Measurements from ENCODE around the gene CCDC102B. TPM values are rescaled to one million over a fixed set of nuclear protein-coding genes. Genes with fewer than 3 reads are reported as not detected.

The CCDC102B gene
- total and polyA plus RNA-seq, 2 of the 8 experiments (the other 6 are each of a cell fraction or from before 2014, with no cell fraction given): 0.80 to 1.1 TPM

DNA sequence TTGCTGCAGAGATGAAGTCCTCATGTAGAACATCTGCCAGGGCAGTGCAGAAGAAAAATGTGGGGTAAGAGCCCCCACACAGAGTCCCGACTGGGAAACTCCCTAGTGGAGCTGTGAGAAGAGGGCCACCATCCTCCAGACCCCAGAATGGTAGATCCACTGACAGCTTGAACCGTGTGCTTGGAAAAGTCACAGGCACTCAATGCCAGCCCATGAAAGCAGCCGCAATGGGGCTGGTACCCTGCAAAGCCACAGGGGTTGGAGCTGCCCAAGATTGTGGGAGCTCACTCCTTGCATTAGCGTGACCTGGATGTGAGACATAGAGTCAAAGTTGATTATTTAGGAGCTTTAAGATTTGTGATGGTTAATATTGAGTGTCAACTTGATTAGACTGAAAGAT is 197.8 kb downstream of the CCDC102B start:
- no peak for FAIRE-seq
- 67% methylated on average over 4 of the region's 4 CpGs; no CpG with 5 or more reads in 1 of the 2 experiments for WGBS, 2 experiments (ENCODE audit: extremely low coverage in 1 of 2, insufficient coverage in 1 of 2, insufficient read length in 1 of 2, insufficient replicate concordance in 2 of 2, low coverage in 1 of 2, low lambda C conversion rate in 2 of 2, missing lambda C conversion rate in 1 of 2)
- POLR2A ChIA-PET (ENCODE audit: partially characterized antibody): no interaction called here

More for the DNA sequence above, 197.8 kb downstream of the CCDC102B start:
- no peak overlapping the region for H3K23ac ChIP-seq (ENCODE audit: insufficient read length)
- H3K56ac ChIP-seq (replicated peaks; ENCODE audit: insufficient read length, low read depth, low read length): no peak overlapping the region
- no peak overlapping the region for H3K18ac ChIP-seq (ENCODE audit: extremely low read depth, low read length)
- H3K4me3 ChIP-seq (ENCODE audit: extremely low read depth in 1 of 4, insufficient read depth in 2 of 4, low read depth in 3 of 4, low read length in 4 of 4): no peak overlapping the region
- H2BK20ac ChIP-seq (ENCODE audit: low read length): no peak overlapping the region
- H2BK5ac ChIP-seq (ENCODE audit: low read depth, low read length): no peak overlapping the region
- no peak for DNase-seq (ENCODE audit: low read depth in 1 of 2, low spot score in 2 of 2)
- H4K91ac ChIP-seq (replicated peaks; ENCODE audit: insufficient read length, low read length): no peak overlapping the region
- H3K9ac ChIP-seq (replicated peaks in 1 of 4; ENCODE audit: extremely low read depth in 1 of 4, low read depth in 3 of 4, low read length in 3 of 4): no peak overlapping the region
- H2BK120ac ChIP-seq (replicated peaks; ENCODE audit: low read depth, low read length): no peak overlapping the region
- no peaks in the 10 kb centered on the region for H3K9me3 ChIP-seq (ENCODE audit: insufficient read depth in 2 of 2, low read depth in 1 of 2, low read length in 1 of 2)
- H2BK12ac ChIP-seq (ENCODE audit: low read depth, low read length): no peak overlapping the region
- H4K8ac ChIP-seq (ENCODE audit: extremely low read depth, insufficient read depth, low read length): no peak overlapping the region
- no peak overlapping the region for H4K5ac ChIP-seq (ENCODE audit: insufficient read length, low read depth, low read length)
- no peak overlapping the region for H2BK15ac ChIP-seq (ENCODE audit: low read length)
- CTCF ChIA-PET (ENCODE audit: partially characterized antibody): interaction anchor here (1.1 kb wide), 1 partner anchor 16 kb away, joined by 3 read pairs; no protein-coding TSS in a partner anchor
- no peak overlapping the region for H3K4me2 ChIP-seq (ENCODE audit: insufficient read depth in 1 of 2, low read depth in 2 of 2, low read length in 2 of 2)
- no peaks in the 10 kb centered on the region for H3K36me3 ChIP-seq (ENCODE audit: control insufficient read depth in 2 of 4, insufficient read depth in 4 of 4, low read length in 3 of 4)
- no peak overlapping the region for H3K14ac ChIP-seq (ENCODE audit: insufficient read length)
- TF ChIP-seq ATF3 (IDR thresholded peaks at IDR 0.05; ENCODE audit: insufficient read depth, low read depth, low read length) (no peak), SIX5 (IDR thresholded peaks at IDR 0.05; ENCODE audit: low read depth, low read length) (no peak), KDM4A (IDR thresholded peaks at IDR 0.05; ENCODE audit: low read depth, low read length, severe bottlenecking) (no peak), SIRT6 (IDR thresholded peaks at IDR 0.05; ENCODE audit: low read length) (no peak), EZH2 (IDR thresholded peaks at IDR 0.05; ENCODE audit: low read depth, low read length, severe bottlenecking) (no peak), ATF2 (IDR thresholded peaks at IDR 0.05; ENCODE audit: low read length) (no peak), NRF1 (IDR thresholded peaks at IDR 0.05; ENCODE audit: low read depth, low read length) (no peak), HDAC6 (IDR thresholded peaks at IDR 0.05; ENCODE audit: low read depth, low read length) (no peak)
- no peak overlapping the region for H2AK5ac ChIP-seq (ENCODE audit: low read depth, low read length)
- no peak overlapping the region for H2AFZ ChIP-seq (ENCODE audit: low read length)
- no peaks in the 10 kb centered on the region for H3K23me2 ChIP-seq (ENCODE audit: low read depth, low read length)
- H3K27me3 ChIP-seq (replicated peaks in 1 of 4; ENCODE audit: control insufficient read depth in 3 of 4, extremely low read depth in 1 of 4, insufficient read depth in 3 of 4, low read length in 3 of 4): no peaks in the 10 kb centered on the region
- no peak overlapping the region for H3K27ac ChIP-seq (ENCODE audit: low read depth, low read length)
- no peaks in the 10 kb centered on the region for H4K20me1 ChIP-seq (replicated peaks in 1 of 2; ENCODE audit: control insufficient read depth in 1 of 2, insufficient read depth in 2 of 2, low read length in 2 of 2)
- H3K4ac ChIP-seq (replicated peaks; ENCODE audit: insufficient read length, low read depth, low read length): no peak overlapping the region
- no peaks in the 10 kb centered on the region for H3K79me1 ChIP-seq (ENCODE audit: low read depth, low read length)
- H3K79me2 ChIP-seq (ENCODE audit: control insufficient read depth in 1 of 2, insufficient read depth in 2 of 2, low read length in 2 of 2): no peaks in the 10 kb centered on the region
- H3K4me1 ChIP-seq (replicated peaks in 1 of 4; ENCODE audit: control insufficient read depth in 3 of 4, insufficient read depth in 4 of 4, low read length in 3 of 4): no peaks in the 10 kb centered on the region
